Transverse colon (tissue), 4 donors: ENCODE data around the gene FOS. TPM values are rescaled to one million over a fixed set of nuclear protein-coding genes. Genes with fewer than 3 reads are reported as not detected.
A peak's percentile ranks its signal among the peaks of the same experiment; 100 is the strongest.

Experiments used
- DNase-seq: peaks from one replicate; pipeline ENCODE4 v3.0.0-alpha.2; 2019
- H3K27ac ChIP-seq, 4 donors: fragments of 200-600 bp; sonication (generic); 2 replicates each; pipeline ENCODE4 v1.5.1; 2016 to 2018; ENCODE audit warnings: inconsistent platforms in 4 of 4
- H3K27me3 ChIP-seq: fragments of 200-600 bp; sonication (generic); 2 replicates; pipeline ENCODE4 v1.5.1; 2017; ENCODE audit warnings: inconsistent platforms
- H3K36me3 ChIP-seq, 4 donors: fragments of 200-600 bp; sonication (generic); 2 replicates each; pipeline ENCODE4 v1.5.1; 2017 to 2019; ENCODE audit warnings: inconsistent platforms in 4 of 4
- H3K4me1 ChIP-seq, 4 donors: fragments of 200-600 bp; sonication (generic); 2 replicates each; pipeline ENCODE4 v1.5.1; 2017 to 2020; ENCODE audit warnings: inconsistent platforms in 4 of 4
- H3K4me3 ChIP-seq, 4 donors: fragments of 200-600 bp; sonication (generic); 1 replicate in 1 of 4; 2 replicates in 3 of 4; pipeline versions ENCODE4 v1.5.1 to v1.6.1; 2017 to 2019; ENCODE audit warnings: inconsistent platforms in 4 of 4
- H3K9me3 ChIP-seq, 2 donors: fragments of 200-600 bp; sonication (generic); 2 replicates each; pipeline ENCODE4 v1.5.1; 2017 to 2019; ENCODE audit warnings: inconsistent platforms in 2 of 2
- CTCF ChIP-seq, 5 experiments: fragments of 200-600 bp in 3 of 5; fragments of 450-650 bp in 2 of 5; sonication (generic) in 3 of 5; IDR thresholded peaks; 1 replicate in 2 of 5; 2 replicates in 3 of 5; pipeline ENCODE4 v1.5.1; 2016 to 2017; ENCODE audit warnings: antibody characterized with exemption in 5 of 5, inconsistent platforms in 3 of 5, mild to moderate bottlenecking in 2 of 5, moderate library complexity in 1 of 5
- EP300 ChIP-seq: sonication (generic); formaldehyde crosslinking; IDR thresholded peaks from one replicate; pipeline ENCODE4 v1.6.1; 2017; ENCODE audit warnings: antibody characterized with exemption, low read depth
- POLR2A ChIP-seq: fragments of 450-650 bp; IDR thresholded peaks from one replicate; pipeline ENCODE4 v1.6.1; 2016; ENCODE audit warnings: antibody characterized with exemption, mild to moderate bottlenecking, moderate library complexity
- POLR2AphosphoS5 ChIP-seq, 3 donors: sonication (generic); formaldehyde crosslinking; IDR thresholded peaks; one replicate each; pipeline ENCODE4 v1.6.1; 2016; ENCODE audit warnings: antibody characterized with exemption in 3 of 3
- WGBS, 2 donors: methylation state at CpG; one replicate each; pipeline ENCODE4 v1.1.5; 2018; ENCODE audit warnings: low coverage in 1 of 2; 5-methylcytosine and 5-hydroxymethylcytosine counted together
- in situ Hi-C, 4 donors: fragments of 200-750 bp; cut with MboI; loops; one replicate each; pipeline versions ENCODE4 v1.15.0 to v1.15.1; 2017; ENCODE audit warnings: low sequenced_read_pairs in 3 of 4, low pct_ligation_motif_present in 1 of 4, low pct_unique_long_range_greater_than_20kb in 1 of 4
- intact Hi-C: fragments of 100-400 bp; cut with DNase I; formaldehyde crosslinking; loops from one replicate; pipeline ENCODE4 v1.15.1; 2023; ENCODE audit warnings: low total_unique reads
- total RNA-seq, 4 donors: library from RNA; depleted of rRNA; stranded (reverse); fragments of >200 nt; gene quantifications; one replicate each; pipeline ENCODE4 v1.1.0, GENCODE V29; 2016

Gene FOS
- total RNA-seq, 4 donors from 2014 or later = 345 to 1,356 (median 884) TPM

GRCh38 chr14:75294649-75295033, 16.0 kb downstream of the FOS start:
- Histone ChIP-seq H3K36me3 (no peaks in the 10 kb centered on the region), H3K4me1 (peaks cover 18 to 38% (median 26%) of the 10 kb centered on the region in 4 donors), H3K27ac (peak overlapping the region; percentile 91 to 98 (median 92)), H3K27me3 (no peaks in the 10 kb centered on the region), H3K4me3 (peak overlapping the region; percentile 30 to 67 (median 46)), H3K9me3 (no peaks in the 10 kb centered on the region)
- TF ChIP-seq EP300 (no peak), POLR2A (no peak), POLR2AphosphoS5 (IDR thresholded peaks at IDR 0.05) (no peak), CTCF (IDR thresholded peaks at IDR 0.05) (peak in 2 of 5 experiments; percentile 13 to 22)
- intact Hi-C loops = no loop called here
- in situ Hi-C loops = no loop called here
- no peak for DNase-seq
- 0 to 2% methylated on average over 5 to 9 of the region's 9 CpGs for WGBS, 2 donors

- peak overlapping the region; percentile 30 to 67 (median 46) for H3K4me3 ChIP-seq
- in situ Hi-C loops = no loop called here
- WGBS, 2 donors = 0 to 1% methylated on average over 4 to 17 of the region's 18 CpGs
- no peaks in the 10 kb centered on the region for H3K27me3 ChIP-seq
- no peaks in the 10 kb centered on the region for H3K9me3 ChIP-seq
- peak overlapping the region; percentile 91 to 98 (median 92) for H3K27ac ChIP-seq
- peak; percentile 51 for TF ChIP-seq POLR2A
- peak in 2 of 3 donors; percentile 19 to 38 for TF ChIP-seq POLR2AphosphoS5 (IDR thresholded peaks at IDR 0.05)
- no peak for TF ChIP-seq CTCF (IDR thresholded peaks at IDR 0.05)
- TF ChIP-seq EP300 = no peak
- peak; percentile 83 for DNase-seq
- intact Hi-C loops = no loop called here
- peaks cover 18 to 38% (median 26%) of the 10 kb centered on the region in 4 donors for H3K4me1 ChIP-seq
- no peaks in the 10 kb centered on the region for H3K36me3 ChIP-seq
Measured at GRCh38 chr14:75295061-75295461, 16.4 kb downstream of the FOS start.

- Histone ChIP-seq H3K36me3 (no peaks in the 10 kb centered on the region), H3K4me1 (peaks cover 18 to 38% (median 26%) of the 10 kb centered on the region in 4 donors), H3K27ac (peak overlapping the region; percentile 91 to 98 (median 92)), H3K4me3 (peak overlapping the region; percentile 6 to 67 (median 46)), H3K9me3 (no peaks in the 10 kb centered on the region), H3K27me3 (no peaks in the 10 kb centered on the region)
- WGBS, 2 donors = 3 to 10% methylated on average over 2 to 19 of the region's 19 CpGs
- in situ Hi-C loops (no loop called here), intact Hi-C loops (loop anchor here (2.0 kb wide), 1 partner anchor 163 kb away; no protein-coding TSS in a partner anchor)
- TF ChIP-seq POLR2A (peak; percentile 36), CTCF (IDR thresholded peaks at IDR 0.05) (peak; percentile 97 to 100 (median 98)), POLR2AphosphoS5 (IDR thresholded peaks at IDR 0.05) (peak in 2 of 3 donors; percentile 55 to 59), EP300 (no peak)
- DNase-seq = peak; percentile 89
Measured at GRCh38 chr14:75295491-75296345, 17.1 kb downstream of the FOS start.

GRCh38 chr14:75297411-75298040, 18.9 kb downstream of the FOS start:
- Histone ChIP-seq H3K27ac (peak overlapping the region; percentile 65 to 98 (median 92)), H3K4me1 (peaks cover 18 to 47% (median 28%) of the 10 kb centered on the region in 4 donors), H3K27me3 (no peaks in the 10 kb centered on the region), H3K36me3 (no peaks in the 10 kb centered on the region), H3K9me3 (no peaks in the 10 kb centered on the region), H3K4me3 (no peak overlapping the region)
- DNase-seq = no peak
- in situ Hi-C loops (no loop called here), intact Hi-C loops (loop anchor here (2.0 kb wide), 1 partner anchor 165 kb away; no protein-coding TSS in a partner anchor)
- WGBS, 2 donors = 86 to 100% methylated on average over 3 to 10 of the region's 10 CpGs
- no peak for TF ChIP-seq CTCF (IDR thresholded peaks at IDR 0.05)
- TF ChIP-seq POLR2AphosphoS5 (IDR thresholded peaks at IDR 0.05) = no peak
- TF ChIP-seq EP300 = no peak
- TF ChIP-seq POLR2A = no peak
